Psoas muscle (tissue), 8 donors: Measurements from ENCODE around the gene EGLN1. TPM values are rescaled to one million over a fixed set of nuclear protein-coding genes. Genes with fewer than 3 reads are reported as not detected.

Experiments used
- ATAC-seq, 4 donors: fragments of 200-7000 bp; cut with Tn5 transposase; one replicate each; pipeline ENCODE4 v1.9.1; 2020; ENCODE audit warnings: moderate library complexity in 3 of 4, mild to moderate bottlenecking in 2 of 4
- DNase-seq, 2 donors: peaks; one replicate each; pipeline ENCODE4 v3.0.0-alpha.2; 2020
- H3K27ac ChIP-seq: fragments of 200-600 bp; one replicate; pipeline ENCODE4 v1.8.0; 2022
- H3K27me3 ChIP-seq, 3 donors: fragments of 200-600 bp in 1 of 3; one replicate each; pipeline versions ENCODE4 v1.6.1 to v1.8.0; 2013 to 2022; ENCODE audit warnings: low read length in 2 of 3, mild to moderate bottlenecking in 2 of 3, moderate library complexity in 1 of 3; ENCODE audit not compliant: insufficient read depth in 3 of 3
- H3K36me3 ChIP-seq, 2 donors: fragments of 200-600 bp in 1 of 2; one replicate each; pipeline versions ENCODE4 v1.6.1 to v1.8.0; 2013 to 2022; ENCODE audit warnings: low read depth in 1 of 2, mild to moderate bottlenecking in 1 of 2, moderate library complexity in 1 of 2; ENCODE audit not compliant: insufficient read depth in 1 of 2
- H3K4me1 ChIP-seq: fragments of 200-600 bp; one replicate; pipeline ENCODE4 v1.8.0; 2022
- H3K4me3 ChIP-seq: fragments of 200-600 bp; one replicate; pipeline ENCODE4 v1.8.0; 2022; ENCODE audit warnings: mild to moderate bottlenecking
- H3K9me3 ChIP-seq: fragments of 200-600 bp; one replicate; pipeline ENCODE4 v1.8.0; 2022
- CTCF ChIP-seq: fragments of 200-600 bp; IDR thresholded peaks from one replicate; pipeline ENCODE4 v1.8.0; 2022; ENCODE audit warnings: antibody characterized with exemption
- WGBS, 3 donors: extraction: QIAGEN DNeasy Blood & Tissue Kit; methylation state at CpG; one replicate each; pipeline versions ENCODE4 v1.1.6 to v1.1.7; 2013; 5-methylcytosine and 5-hydroxymethylcytosine counted together
- intact Hi-C, 2 donors: fragments of 100-400 bp; cut with DNase I; formaldehyde crosslinking; loops; one replicate each; pipeline versions ENCODE4 v1.11.0 to v1.14.2; 2022
- polyA plus RNA-seq, 3 donors: library from polyadenylated mRNA; stranded (reverse); fragments of 200-250 nt; gene quantifications; one replicate each; pipeline ENCODE4 v1.2.3, GENCODE V29; 2013
- total RNA-seq, 4 donors: library from RNA; stranded (reverse); fragmentation: NEBNext Ultra II Directional in 2 of 4; extraction: Animal tissue kit (Norgen Biotek cat#: 25700) in 2 of 4; gene quantifications; one replicate each; pipeline versions ENCODE4 v1.2.1 to v1.2.4, GENCODE V29; 2021 to 2023
- donor health status: healthy with polysubstance abuse.
- donor health status: DM: no; HTN: no; CAD: no; lungs with moderate emphysema.
- donor health status: Bipolar disorder and iron deficiency.
- donor health status: healthy.
- donor health status: DM: yes; HTN: yes; CAD: no.
- donor health status: DM: no; HTN: no; CAD: no.
- donor health status: DM: no; HTN: no; CAD: no.
- donor health status: DM: yes; HTN: yes; CAD: no.

Gene EGLN1
- total and polyA plus RNA-seq, 7 donors: 52.4 to 596 (median 230) TPM

- DNase-seq: no peak
- H3K4me3 ChIP-seq: no peak overlapping the region
- H3K9me3 ChIP-seq: no peaks in the 10 kb centered on the region
- H3K27me3 ChIP-seq: no peaks in the 10 kb centered on the region
- H3K4me1 ChIP-seq: peaks cover 26% of the 10 kb centered on the region
- no peak for TF ChIP-seq CTCF
- no peak for ATAC-seq
- intact Hi-C loops: no loop called here
- H3K27ac ChIP-seq: peak overlapping the region; percentile 26
- peaks cover 0 to 50% of the 10 kb centered on the region in 2 donors for H3K36me3 ChIP-seq
Observed at GRCh38 chr1:231372501-231372900, 49.6 kb downstream of the EGLN1 start.

GRCh38 chr1:231369282-231369681, 52.8 kb downstream of the EGLN1 start:
- peak; percentile 7 for TF ChIP-seq CTCF
- Histone ChIP-seq H3K4me1 (peaks cover 3% of the 10 kb centered on the region), H3K9me3 (no peaks in the 10 kb centered on the region), H3K36me3 (peaks cover 0 to 82% of the 10 kb centered on the region in 2 donors), H3K4me3 (no peak overlapping the region), H3K27me3 (no peaks in the 10 kb centered on the region), H3K27ac (peak overlapping the region; percentile 20)
- intact Hi-C loops: loop anchor here in 1 of 2 donors (5.0 kb wide), 1 partner anchor 48 kb away; no protein-coding TSS in a partner anchor
- ATAC-seq (peak in 3 of 4 donors; percentile 22 to 57 (median 25)), DNase-seq (no peak)
- 63 to 83% (median 67%) methylated on average over 3 of the region's 3 CpGs for WGBS, 3 donors

GRCh38 chr1:231364192-231364591, 57.9 kb downstream of the EGLN1 start:
- no peak for TF ChIP-seq CTCF
- H3K27ac ChIP-seq: no peak overlapping the region
- intact Hi-C loops: loop anchor here in 1 of 2 donors (5.0 kb wide), 1 partner anchor 53 kb away; no protein-coding TSS in a partner anchor

GRCh38 chr1:231363624-231364023, 58.5 kb downstream of the EGLN1 start:
- ATAC-seq: no peak
- intact Hi-C loops: loop anchor here in 1 of 2 donors (5.0 kb wide), 1 partner anchor 54 kb away; no protein-coding TSS in a partner anchor
- no peak for DNase-seq
- 88 to 96% (median 89%) methylated on average over 1 of the region's 1 CpG for WGBS, 3 donors
- Histone ChIP-seq H3K27ac (no peak overlapping the region), H3K4me3 (no peak overlapping the region), H3K9me3 (no peaks in the 10 kb centered on the region), H3K4me1 (peaks cover 15% of the 10 kb centered on the region), H3K36me3 (peaks cover 0 to 65% of the 10 kb centered on the region in 2 donors), H3K27me3 (no peaks in the 10 kb centered on the region)
- TF ChIP-seq CTCF: no peak

More at GRCh38 chr1:231364192-231364591, 57.9 kb downstream of the EGLN1 start:
- Histone ChIP-seq H3K36me3 (peaks cover 0 to 71% of the 10 kb centered on the region in 2 donors), H3K4me1 (peaks cover 9% of the 10 kb centered on the region), H3K9me3 (no peaks in the 10 kb centered on the region), H3K27me3 (no peaks in the 10 kb centered on the region), H3K4me3 (no peak overlapping the region)
- 85 to 89% (median 86%) methylated on average over 5 of the region's 5 CpGs for WGBS, 3 donors
- ATAC-seq: no peak
- no peak for DNase-seq

- Histone ChIP-seq H3K36me3 (peaks cover 0 to 53% of the 10 kb centered on the region in 2 donors), H3K4me1 (peaks cover 28% of the 10 kb centered on the region), H3K4me3 (no peak overlapping the region), H3K27me3 (no peaks in the 10 kb centered on the region), H3K27ac (peak overlapping the region; percentile 50), H3K9me3 (no peaks in the 10 kb centered on the region)
- intact Hi-C loops: loop anchor here in 1 of 2 donors (5.0 kb wide), 1 partner anchor 55 kb away; no protein-coding TSS in a partner anchor
- 42 to 84% (median 60%) methylated on average over 1 of the region's 1 CpG for WGBS, 3 donors
- no peak for TF ChIP-seq CTCF
- DNase-seq (no peak), ATAC-seq (peak in 2 of 4 donors; percentile 31 to 49)
Observed at GRCh38 chr1:231362325-231362724, 59.8 kb downstream of the EGLN1 start.
